Left lung (tissue), 10 donors: ENCODE results near the gene KRT32. TPM values are rescaled to one million over a fixed set of nuclear protein-coding genes. Genes with fewer than 3 reads are reported as not detected.

Source experiments
- ATAC-seq: fragments of 200-7000 bp; cut with Tn5 transposase; one replicate; pipeline ENCODE4 v1.9.1; 2020; ENCODE audit warnings: moderate library complexity
- DNase-seq, 4 donors: peaks; one replicate each; pipeline ENCODE4 v3.0.0-alpha.2; 2013 to 2020
- H3K27ac ChIP-seq, 2 donors: fragments of 200-600 bp; sonication (generic) in 1 of 2; one replicate each; pipeline versions ENCODE4 v1.5.0 to v1.8.0; 2020 to 2021
- H3K27me3 ChIP-seq, 2 donors: fragments of 200-600 bp; sonication (generic) in 1 of 2; one replicate each; pipeline versions ENCODE4 v1.5.0 to v1.8.0; 2020 to 2021
- H3K36me3 ChIP-seq, 2 donors: fragments of 200-600 bp; sonication (generic) in 1 of 2; one replicate each; pipeline versions ENCODE4 v1.5.0 to v1.8.0; 2020 to 2021
- H3K4me1 ChIP-seq, 2 donors: fragments of 200-600 bp; one replicate each; pipeline ENCODE4 v1.8.0; 2021
- H3K4me3 ChIP-seq, 2 donors: fragments of 200-600 bp; sonication (generic) in 1 of 2; one replicate each; pipeline versions ENCODE4 v1.5.0 to v1.8.0; 2020 to 2021; ENCODE audit warnings: mild to moderate bottlenecking in 1 of 2
- H3K9me3 ChIP-seq, 2 donors: fragments of 200-600 bp; sonication (generic) in 1 of 2; one replicate each; pipeline versions ENCODE4 v1.5.0 to v1.8.0; 2020 to 2021
- CTCF ChIP-seq, 2 donors: fragments of 200-600 bp; sonication (generic) in 1 of 2; IDR thresholded peaks; one replicate each; pipeline versions ENCODE4 v1.5.0 to v1.8.0; 2021; ENCODE audit warnings: antibody characterized with exemption in 2 of 2
- intact Hi-C, 2 donors: fragments of 100-400 bp; cut with DNase I; formaldehyde crosslinking; loops; one replicate each; pipeline versions ENCODE4 v1.11.2 to v1.14.2; 2022
- polyA plus RNA-seq, 6 donors: library from polyadenylated mRNA; unstranded; fragments of 120-200 nt; gene quantifications; one replicate each; pipeline ENCODE4 v1.2.1, GENCODE V29; 2013; ENCODE audit not compliant: insufficient read length in 6 of 6
- total RNA-seq, 2 donors: library from RNA; stranded (reverse); fragmentation: NEBNext Ultra II Directional; extraction: Animal tissue kit (Norgen Biotek cat#: 25700); gene quantifications; one replicate each; pipeline ENCODE4 v1.2.1, GENCODE V29; 2021
- donor health status: DM: no; HTN: yes; CAD: no.
- donor health status: DM: no; HTN: no; CAD: no.

KRT32 gene
- total and polyA plus RNA-seq, 8 donors, result not detected

GRCh38 chr17:41476866-41477815 lies 10.0 kb upstream of the KRT32 start:
- DNase-seq, result no peak
- TF ChIP-seq CTCF (IDR thresholded peaks at IDR 0.05), result no peak

GRCh38 chr17:41475421-41475820 lies 8.2 kb upstream of the KRT32 start:
- H3K9me3 ChIP-seq, result no peaks in the 10 kb centered on the region
- no peaks in the 10 kb centered on the region for H3K36me3 ChIP-seq
- ATAC-seq, result no peak
- no peak for DNase-seq
- H3K4me1 ChIP-seq, result no peaks in the 10 kb centered on the region
- H3K4me3 ChIP-seq, result no peak overlapping the region
- no peaks in the 10 kb centered on the region for H3K27me3 ChIP-seq
- no peak overlapping the region for H3K27ac ChIP-seq
- no peak for TF ChIP-seq CTCF (IDR thresholded peaks at IDR 0.05)
- intact Hi-C loops, result no loop called here

More at GRCh38 chr17:41476866-41477815, 10.0 kb upstream of the KRT32 start:
- Histone ChIP-seq H3K4me3 (no peak overlapping the region), H3K27me3 (no peaks in the 10 kb centered on the region), H3K4me1 (no peaks in the 10 kb centered on the region), H3K36me3 (no peaks in the 10 kb centered on the region), H3K9me3 (no peaks in the 10 kb centered on the region), H3K27ac (no peak overlapping the region)
- ATAC-seq, result no peak
- intact Hi-C loops, result no loop called here

GRCh38 chr17:41474863-41475262 lies 7.7 kb upstream of the KRT32 start:
- H3K4me3 ChIP-seq, result no peak overlapping the region
- ATAC-seq (no peak), DNase-seq (no peak)
- no peak overlapping the region for H3K27ac ChIP-seq
- no peaks in the 10 kb centered on the region for H3K9me3 ChIP-seq
- H3K27me3 ChIP-seq, result no peaks in the 10 kb centered on the region
- no peaks in the 10 kb centered on the region for H3K4me1 ChIP-seq
- no peaks in the 10 kb centered on the region for H3K36me3 ChIP-seq
- intact Hi-C loops, result no loop called here
- TF ChIP-seq CTCF (IDR thresholded peaks at IDR 0.05), result no peak

GRCh38 chr17:41468346-41468745 lies 1.2 kb upstream of the KRT32 start:
- Histone ChIP-seq H3K27me3 (no peaks in the 10 kb centered on the region), H3K4me1 (peaks cover 0 to 5% of the 10 kb centered on the region in 2 donors), H3K4me3 (no peak overlapping the region), H3K27ac (no peak overlapping the region), H3K36me3 (no peaks in the 10 kb centered on the region), H3K9me3 (no peaks in the 10 kb centered on the region)
- intact Hi-C loops, result no loop called here
- DNase-seq (no peak), ATAC-seq (no peak)
- TF ChIP-seq CTCF (IDR thresholded peaks at IDR 0.05), result no peak

GRCh38 chr17:41467561-41467960 lies 375 bp upstream of the KRT32 start:
- H3K4me3 ChIP-seq, result no peak overlapping the region
- no peak overlapping the region for H3K27ac ChIP-seq
- intact Hi-C loops, result no loop called here
- DNase-seq, result no peak
- no peak for TF ChIP-seq CTCF (IDR thresholded peaks at IDR 0.05)
- no peak for ATAC-seq
- H3K27me3 ChIP-seq, result no peaks in the 10 kb centered on the region
- no peaks in the 10 kb centered on the region for H3K9me3 ChIP-seq
- H3K36me3 ChIP-seq, result no peaks in the 10 kb centered on the region
- peaks cover 0 to 5% of the 10 kb centered on the region in 2 donors for H3K4me1 ChIP-seq
